Caco-2 (cell line): ENCODE data around the gene ARPC5L. TPM values are rescaled to one million over a fixed set of nuclear protein-coding genes. Genes with fewer than 3 reads are reported as not detected.

ENCODE experiments used
- BruUV-seq: library from RNA; stranded (reverse); fragments of 400-500 nt; replicated peaks from 2 replicates; lab custom pipeline; 2021; lab: Mats Ljungman, UMichigan
- CTCF ChIA-PET: fragments of 300-600 bp; sonication (Branson Sonifier 250); formaldehyde crosslinking; loops from one replicate; lab custom pipeline; 2022; ENCODE audit warnings: antibody characterized with exemption; lab: Charles Lee
- POLR2A ChIA-PET: fragments of 300-600 bp; sonication (Branson Sonifier 250); formaldehyde crosslinking; loops from one replicate; lab custom pipeline; 2022; ENCODE audit warnings: antibody characterized with exemption; lab: Charles Lee
- DNase-seq, 2 experiments: peaks; one replicate each; pipeline versions ENCODE4 v3.0.0 to v3.0.0-alpha.2; 2020 to 2022
- H3K27me3 ChIP-seq: replicated peaks from 2 replicates; pipeline ENCODE4 v1.6.0; 2011; ENCODE audit warnings: low read length; ENCODE audit not compliant: control insufficient read depth, insufficient read depth
- H3K36me3 ChIP-seq: 2 replicates; pipeline ENCODE4 v1.5.1; 2011; ENCODE audit warnings: low read length; ENCODE audit not compliant: control insufficient read depth, insufficient read depth
- H3K4me1 ChIP-seq: fragments of 250-450 bp; sonication (Bioruptor Pico); 2 replicates; pipeline ENCODE4 v1.5.1; 2020; ENCODE audit warnings: mild to moderate bottlenecking
- H3K4me3 ChIP-seq: 2 replicates; pipeline ENCODE4 v1.5.1; 2011; ENCODE audit warnings: low read depth, mild to moderate bottlenecking, control low read depth, low read length
- H3K9me3 ChIP-seq: fragments of 250-450 bp; sonication (Bioruptor Pico); 2 replicates; pipeline ENCODE4 v1.5.1; 2020; ENCODE audit warnings: mild to moderate bottlenecking, moderate library complexity
- H3K27ac Mint-ChIP-seq: one replicate; pipeline ENCODE4 v1.8.0; 2022; ENCODE audit warnings: mixed read lengths; ENCODE audit not compliant: unreplicated experiment
- H3K27me3 Mint-ChIP-seq: one replicate; pipeline ENCODE4 v1.8.0; 2022; ENCODE audit warnings: mixed read lengths; ENCODE audit not compliant: insufficient read depth, unreplicated experiment
- H3K36me3 Mint-ChIP-seq: one replicate; pipeline ENCODE4 v1.8.0; 2022; ENCODE audit warnings: mild to moderate bottlenecking, mixed read lengths; ENCODE audit not compliant: insufficient read depth, unreplicated experiment
- H3K4me1 Mint-ChIP-seq: one replicate; pipeline ENCODE4 v1.8.0; 2022; ENCODE audit warnings: low read depth, mixed read lengths; ENCODE audit not compliant: unreplicated experiment
- H3K4me3 Mint-ChIP-seq: one replicate; pipeline ENCODE4 v1.8.0; 2022; ENCODE audit warnings: mild to moderate bottlenecking, moderate library complexity, mixed read lengths; ENCODE audit not compliant: unreplicated experiment
- H3K9me3 Mint-ChIP-seq: one replicate; pipeline ENCODE4 v1.8.0; 2022; ENCODE audit warnings: mixed read lengths; ENCODE audit not compliant: unreplicated experiment
- intact Hi-C: fragments of 100-400 bp; cut with micrococcal nuclease; formaldehyde crosslinking; loops from one replicate; pipeline ENCODE4 v1.10.0; 2022; ENCODE audit not compliant: unreplicated experiment
- total RNA-seq: library from RNA; stranded (reverse); gene quantifications from 2 replicates; pipeline ENCODE4 v1.2.3, GENCODE V29; 2022
- TF ChIP-seq, protein P1 (sequence below), 2 experiments: fragments of 200-600 bp in 1 of 2; IDR thresholded peaks; 1 replicate in 1 of 2; 2 replicates in 1 of 2; pipeline versions ENCODE4 v1.5.1 to v1.8.0; 2011 to 2022; ENCODE audit warnings: antibody characterized with exemption in 1 of 2, control low read depth in 1 of 2, inconsistent platforms in 1 of 2, low read depth in 1 of 2, low read length in 1 of 2, mild to moderate bottlenecking in 1 of 2, moderate library complexity in 1 of 2; ENCODE audit not compliant: insufficient read depth in 1 of 2, severe bottlenecking in 1 of 2, unreplicated experiment in 1 of 2

ARPC5L gene
- total RNA-seq, 1 experiment from 2014 or later, result 60.1 TPM

- intact Hi-C loops, result loop anchor here (5.0 to 10.0 kb wide), 2 partner anchors 279 to 381 kb away; partner anchors contain the start of genes HSPA5 and SCAI
- Mint-ChIP-seq H3K27ac (no peak overlapping the region), H3K27me3 (no peaks in the 10 kb centered on the region), H3K9me3 (no peaks in the 10 kb centered on the region), H3K4me1 (peaks cover 14% of the 10 kb centered on the region), H3K4me3 (peak overlapping the region; percentile 43), H3K36me3 (peaks cover 55% of the 10 kb centered on the region)
- BruUV-seq, result no TSS peak
- Histone ChIP-seq H3K27me3 (no peaks in the 10 kb centered on the region), H3K36me3 (peaks cover 13% of the 10 kb centered on the region), H3K4me1 (peaks cover 14% of the 10 kb centered on the region), H3K4me3 (no peak overlapping the region), H3K9me3 (no peaks in the 10 kb centered on the region)
- DNase-seq, result no peak
- CTCF ChIA-PET, result interaction anchor here (1.5 kb wide), 1 partner anchor 11 kb away, joined by 15 read pairs; the partner anchor contains the start of gene WDR38
- TF ChIP-seq, protein P1, sequence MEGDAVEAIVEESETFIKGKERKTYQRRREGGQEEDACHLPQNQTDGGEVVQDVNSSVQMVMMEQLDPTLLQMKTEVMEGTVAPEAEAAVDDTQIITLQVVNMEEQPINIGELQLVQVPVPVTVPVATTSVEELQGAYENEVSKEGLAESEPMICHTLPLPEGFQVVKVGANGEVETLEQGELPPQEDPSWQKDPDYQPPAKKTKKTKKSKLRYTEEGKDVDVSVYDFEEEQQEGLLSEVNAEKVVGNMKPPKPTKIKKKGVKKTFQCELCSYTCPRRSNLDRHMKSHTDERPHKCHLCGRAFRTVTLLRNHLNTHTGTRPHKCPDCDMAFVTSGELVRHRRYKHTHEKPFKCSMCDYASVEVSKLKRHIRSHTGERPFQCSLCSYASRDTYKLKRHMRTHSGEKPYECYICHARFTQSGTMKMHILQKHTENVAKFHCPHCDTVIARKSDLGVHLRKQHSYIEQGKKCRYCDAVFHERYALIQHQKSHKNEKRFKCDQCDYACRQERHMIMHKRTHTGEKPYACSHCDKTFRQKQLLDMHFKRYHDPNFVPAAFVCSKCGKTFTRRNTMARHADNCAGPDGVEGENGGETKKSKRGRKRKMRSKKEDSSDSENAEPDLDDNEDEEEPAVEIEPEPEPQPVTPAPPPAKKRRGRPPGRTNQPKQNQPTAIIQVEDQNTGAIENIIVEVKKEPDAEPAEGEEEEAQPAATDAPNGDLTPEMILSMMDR (IDR thresholded peaks at IDR 0.05; ENCODE audit: insufficient read depth in 1 of 2, low read depth in 1 of 2, low read length in 1 of 2, severe bottlenecking in 1 of 2, unreplicated experiment in 1 of 2), result no peak
- POLR2A ChIA-PET, result no interaction called here
These were observed 1.5 kb downstream of the ARPC5L start for GRCh38 chr9:124863371-124863871.

- BruUV-seq, result TSS peak; percentile 92
- no peaks in the 10 kb centered on the region for H3K9me3 ChIP-seq
- ChIA-PET CTCF (no interaction called here), POLR2A (interaction anchor here (1.2 kb wide), 1 partner anchor 8 kb away, joined by 4 read pairs; no protein-coding TSS in a partner anchor)
- Mint-ChIP-seq H3K27ac (peak overlapping the region; percentile 77), H3K9me3 (no peaks in the 10 kb centered on the region), H3K4me1 (peaks cover 28% of the 10 kb centered on the region), H3K27me3 (no peaks in the 10 kb centered on the region), H3K36me3 (peaks cover 50% of the 10 kb centered on the region), H3K4me3 (peak overlapping the region; percentile 75)
- H3K36me3 ChIP-seq, result 0 out of 2 replicates have a peak, but pooled peaks cover 2% of the 10 kb centered on the region
- peaks cover 10% of the 10 kb centered on the region for H3K4me1 ChIP-seq
- TF ChIP-seq, protein P1 (IDR thresholded peaks at IDR 0.05; ENCODE audit: insufficient read depth in 1 of 2, low read depth in 1 of 2, low read length in 1 of 2, severe bottlenecking in 1 of 2, unreplicated experiment in 1 of 2), result peak in 1 of 2 experiments; percentile 29
- H3K27me3 ChIP-seq, result no peaks in the 10 kb centered on the region
- intact Hi-C loops, result loop anchor here (2.0 to 10.0 kb wide), 2 partner anchors 72 to 376 kb away; partner anchors contain the start of genes GOLGA1 and HSPA5
- DNase-seq, result peak; percentile 90 to 93
- peak overlapping the region; percentile 99 for H3K4me3 ChIP-seq
These were observed 6.9 kb downstream of the ARPC5L start for GRCh38 chr9:124868511-124869465.

DNA sequence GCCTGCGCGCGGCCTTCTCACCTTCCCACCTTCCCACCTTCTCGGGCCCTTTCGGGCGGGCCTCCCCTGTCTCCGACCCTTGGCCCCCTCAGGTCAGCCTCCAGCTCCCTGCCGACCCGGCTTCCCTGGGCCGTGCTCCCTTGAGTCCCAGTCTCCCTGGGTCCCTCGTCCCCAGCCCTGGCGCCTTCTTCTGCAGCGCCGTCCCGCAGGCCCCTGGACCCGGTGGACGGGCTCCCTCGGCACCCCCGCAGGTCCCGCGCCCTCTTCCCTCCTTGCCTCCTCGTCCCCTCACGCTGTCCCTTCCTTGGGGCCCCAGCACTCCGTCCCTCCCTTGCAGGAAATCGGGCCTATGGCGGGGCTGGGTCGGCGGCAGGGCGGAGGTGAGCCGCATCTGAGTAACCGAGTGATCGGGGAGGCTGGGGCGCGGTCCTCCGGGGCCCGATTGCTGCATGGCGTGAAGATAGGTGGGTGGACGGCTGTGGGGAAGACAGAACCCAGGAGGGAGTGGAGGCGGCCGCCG is 7.6 kb downstream of the ARPC5L start:
- Mint-ChIP-seq H3K36me3 (peaks cover 56% of the 10 kb centered on the region), H3K9me3 (no peaks in the 10 kb centered on the region), H3K27ac (peak overlapping the region; percentile 77), H3K4me1 (peaks cover 28% of the 10 kb centered on the region), H3K27me3 (no peaks in the 10 kb centered on the region), H3K4me3 (peak overlapping the region; percentile 75)
- Histone ChIP-seq H3K9me3 (no peaks in the 10 kb centered on the region), H3K4me3 (peak overlapping the region; percentile 99), H3K4me1 (peaks cover 10% of the 10 kb centered on the region), H3K36me3 (0 out of 2 replicates have a peak, but pooled peaks cover 2% of the 10 kb centered on the region), H3K27me3 (no peaks in the 10 kb centered on the region)
- POLR2A ChIA-PET, result interaction anchor here (1.2 kb wide), 1 partner anchor 9 kb away, joined by 4 read pairs; no protein-coding TSS in a partner anchor
- no TSS peak for BruUV-seq
- CTCF ChIA-PET, result interaction anchor here (0.6 kb wide), 1 partner anchor 274 kb away, joined by 3 read pairs; the partner anchor contains the start of gene SCAI
- peak in 1 of 2 experiments; percentile 45 for DNase-seq
- TF ChIP-seq, protein P1 (IDR thresholded peaks at IDR 0.05; ENCODE audit: insufficient read depth in 1 of 2, low read depth in 1 of 2, low read length in 1 of 2, severe bottlenecking in 1 of 2, unreplicated experiment in 1 of 2), result no peak
- intact Hi-C loops, result loop anchor here (2.0 to 10.0 kb wide), 2 partner anchors 71 to 375 kb away; partner anchors contain the start of genes GOLGA1 and HSPA5
